CD4-positive, alpha-beta memory T cell (primary cell): ENCODE data around the gene FZR1. TPM values are rescaled to one million over a fixed set of nuclear protein-coding genes. Genes with fewer than 3 reads are reported as not detected.

ENCODE experiments used
- CTCF ChIA-PET: fragments of 350-600 bp; sonication (Branson Sonifier 250); formaldehyde crosslinking; loops from one replicate; lab custom pipeline; 2021; ENCODE audit warnings: inconsistent platforms; ENCODE audit not compliant: partially characterized antibody; lab: Charles Lee
- POLR2A ChIA-PET: fragments of 350-600 bp; sonication (Branson Sonifier 250); formaldehyde crosslinking; loops from one replicate; lab custom pipeline; 2021; ENCODE audit not compliant: partially characterized antibody; lab: Charles Lee
- DNase-seq, 5 donors: peaks; one replicate each; pipeline versions ENCODE4 v3.0.0 to v3.0.0-alpha.2; 2020 to 2022; ENCODE audit warnings: mixed read lengths in 1 of 5
- H3K27ac ChIP-seq: one replicate; pipeline ENCODE4 v1.7.0; 2013; ENCODE audit warnings: low read depth, low read length
- H3K27me3 ChIP-seq: 2 replicates; pipeline ENCODE4 v1.7.0; 2013; ENCODE audit warnings: mild to moderate bottlenecking, low read length, moderate library complexity; ENCODE audit not compliant: insufficient read depth
- H3K36me3 ChIP-seq: 2 replicates; pipeline ENCODE4 v1.7.0; 2013; ENCODE audit warnings: mild to moderate bottlenecking, low read length, moderate library complexity; ENCODE audit not compliant: insufficient read depth
- H3K4me1 ChIP-seq: 2 replicates; pipeline ENCODE4 v1.7.0; 2013; ENCODE audit warnings: mild to moderate bottlenecking, low read length, moderate library complexity; ENCODE audit not compliant: insufficient read depth
- H3K4me3 ChIP-seq, 2 donors: one replicate each; pipeline ENCODE4 v1.7.0; 2013; ENCODE audit warnings: low read length in 2 of 2, mild to moderate bottlenecking in 1 of 2
- H3K9me3 ChIP-seq, 2 donors: one replicate each; pipeline ENCODE4 v1.7.0; 2013; ENCODE audit warnings: low read length in 2 of 2, control low read depth in 1 of 2; ENCODE audit not compliant: control insufficient read depth in 1 of 2
- H3K27ac Mint-ChIP-seq, 7 donors: one replicate each; pipeline ENCODE4 v1.8.0; 2020 to 2021; ENCODE audit warnings: mixed read lengths in 7 of 7, mild to moderate bottlenecking in 6 of 7, inconsistent platforms in 3 of 7, moderate library complexity in 3 of 7
- H3K27me3 Mint-ChIP-seq, 2 donors: one replicate each; pipeline ENCODE4 v1.8.0; 2020 to 2021; ENCODE audit warnings: mixed read lengths in 2 of 2
- H3K36me3 Mint-ChIP-seq, 2 donors: one replicate each; pipeline ENCODE4 v1.8.0; 2020 to 2021; ENCODE audit warnings: mixed read lengths in 2 of 2, inconsistent platforms in 1 of 2, mild to moderate bottlenecking in 1 of 2
- H3K4me1 Mint-ChIP-seq, 4 donors: one replicate each; pipeline ENCODE4 v1.8.0; 2020 to 2021; ENCODE audit warnings: mixed read lengths in 4 of 4, mild to moderate bottlenecking in 1 of 4
- H3K4me3 Mint-ChIP-seq, 8 donors: one replicate each; pipeline ENCODE4 v1.8.0; 2020 to 2021; ENCODE audit warnings: mixed read lengths in 8 of 8, mild to moderate bottlenecking in 7 of 8, moderate library complexity in 6 of 8, inconsistent platforms in 3 of 8
- H3K9me3 Mint-ChIP-seq, 8 donors: one replicate each; pipeline ENCODE4 v1.8.0; 2020 to 2021; ENCODE audit warnings: mixed read lengths in 8 of 8, mild to moderate bottlenecking in 5 of 8, inconsistent platforms in 3 of 8, moderate library complexity in 1 of 8
- intact Hi-C: fragments of 100-400 bp; cut with micrococcal nuclease; formaldehyde crosslinking; loops from one replicate; pipeline ENCODE4 v1.15.1; 2023
- polyA plus RNA-seq, 2 donors: library from polyadenylated mRNA; unstranded; fragments of 300-500 nt; fragmentation: Illumina TruSeq; gene quantifications; one replicate each; pipeline ENCODE4 v1.2.3, GENCODE V29; 2021
- total RNA-seq, 2 experiments: library from RNA; stranded (reverse); gene quantifications; one replicate each; pipeline ENCODE4 v1.2.3, GENCODE V29; 2021

FZR1 gene
- total and polyA plus RNA-seq, 4 experiments from 2014 or later = 7.1 to 73.7 (median 44.7) TPM

GRCh38 chr19:3544058-3544376, 37.9 kb downstream of the FZR1 start:
- Mint-ChIP-seq H3K9me3 (no peaks in the 10 kb centered on the region), H3K4me1 (peaks cover 5 to 12% (median 9%) of the 10 kb centered on the region in 4 donors), H3K27ac (no peak overlapping the region), H3K27me3 (no peaks in the 10 kb centered on the region), H3K4me3 (no peak overlapping the region), H3K36me3 (peaks cover 9 to 20% of the 10 kb centered on the region in 2 donors)
- H3K9me3 ChIP-seq = no peaks in the 10 kb centered on the region
- H3K27ac ChIP-seq = no peak overlapping the region
- ChIA-PET POLR2A (interaction anchor here (2.6 kb wide), 1 partner anchor 12 kb away, joined by 39 read pairs; the partner anchor contains the start of gene MFSD12), CTCF (interaction anchor here (1.0 to 4.7 kb wide), 3 partner anchors 11 to 83 kb away, joined by 3 to 49 read pairs (median 4); partner anchors contain the start of gene MFSD12)
- no peaks in the 10 kb centered on the region for H3K27me3 ChIP-seq
- H3K4me1 ChIP-seq = peaks cover 7% of the 10 kb centered on the region
- no peak for DNase-seq
- no peak overlapping the region for H3K4me3 ChIP-seq
- H3K36me3 ChIP-seq = peaks cover 9% of the 10 kb centered on the region
- intact Hi-C loops = no loop called here

DNA sequence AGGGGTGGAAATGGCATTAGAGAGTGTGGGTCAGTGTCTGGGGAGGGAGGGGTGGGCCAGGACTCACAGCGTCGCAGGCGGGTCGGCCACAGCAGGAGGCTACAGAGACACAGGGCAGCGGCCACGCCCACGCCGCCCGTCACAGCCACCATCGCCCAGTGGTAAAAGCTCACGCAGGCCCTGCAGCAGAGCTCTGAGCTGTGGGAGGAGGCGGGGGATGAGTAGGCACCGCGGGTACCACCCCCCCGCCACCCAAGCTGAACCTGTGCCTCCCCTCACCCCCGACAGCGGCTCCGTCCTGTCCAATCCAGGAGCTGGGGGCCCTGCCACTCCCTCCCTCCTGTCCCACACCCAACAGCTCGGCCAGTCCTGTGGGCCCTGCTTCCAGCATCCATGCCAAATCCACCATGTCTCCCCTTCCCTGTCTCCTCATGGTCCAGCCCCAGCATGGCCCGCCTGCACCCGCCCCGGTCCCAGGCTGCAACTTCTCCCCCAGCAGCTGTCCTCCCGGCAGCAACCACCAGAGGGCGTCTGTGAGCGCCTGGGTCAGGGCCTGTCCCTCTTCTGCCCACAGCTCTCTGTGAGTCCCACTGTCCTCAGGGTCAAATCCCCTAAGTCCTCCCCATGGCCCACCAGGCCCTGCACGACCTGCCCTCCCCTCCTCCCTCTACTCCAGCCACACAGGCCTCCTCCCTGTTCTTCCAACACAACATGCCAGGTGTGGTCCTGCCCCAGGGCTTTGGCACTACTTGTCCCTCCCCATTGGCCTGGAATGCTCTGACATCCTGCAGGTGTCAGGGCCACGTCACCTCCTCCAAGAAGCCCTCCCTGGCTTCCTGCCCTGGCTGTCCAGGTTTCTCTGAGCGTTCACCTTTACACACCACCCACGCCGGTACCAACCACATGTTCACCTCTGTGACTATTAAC, 38.9 kb downstream of the FZR1 start:
- H3K27me3 ChIP-seq = no peaks in the 10 kb centered on the region
- no peaks in the 10 kb centered on the region for H3K9me3 Mint-ChIP-seq
- POLR2A ChIA-PET = interaction anchor here (0.8 to 2.6 kb wide), 5 partner anchors 9 to 64 kb away, joined by 3 to 39 read pairs (median 4); partner anchors contain the start of genes FZR1 and MFSD12
- peaks cover 9% of the 10 kb centered on the region for H3K36me3 ChIP-seq
- peaks cover 5 to 12% (median 9%) of the 10 kb centered on the region in 4 donors for H3K4me1 Mint-ChIP-seq
- H3K9me3 ChIP-seq = no peaks in the 10 kb centered on the region
- no peak overlapping the region for H3K4me3 ChIP-seq
- DNase-seq = peak; percentile 67 to 80 (median 69)
- no peaks in the 10 kb centered on the region for H3K27me3 Mint-ChIP-seq
- no peak overlapping the region for H3K4me3 Mint-ChIP-seq
- peaks cover 7% of the 10 kb centered on the region for H3K4me1 ChIP-seq
- H3K27ac Mint-ChIP-seq = peak overlapping the region; percentile 35 to 78 (median 74)
- H3K36me3 Mint-ChIP-seq = peaks cover 1 to 19% of the 10 kb centered on the region in 2 donors
- CTCF ChIA-PET = interaction anchor here (0.8 to 4.7 kb wide), 14 partner anchors 10 to 82 kb away, joined by 3 to 49 read pairs (median 5); partner anchors contain the start of genes GIPC3 and MFSD12
- intact Hi-C loops = loop anchor here (1.0 to 5.0 kb wide), 4 partner anchors 9 to 162 kb away; partner anchors contain the start of genes GIPC3 and TJP3
- no peak overlapping the region for H3K27ac ChIP-seq

DNA sequence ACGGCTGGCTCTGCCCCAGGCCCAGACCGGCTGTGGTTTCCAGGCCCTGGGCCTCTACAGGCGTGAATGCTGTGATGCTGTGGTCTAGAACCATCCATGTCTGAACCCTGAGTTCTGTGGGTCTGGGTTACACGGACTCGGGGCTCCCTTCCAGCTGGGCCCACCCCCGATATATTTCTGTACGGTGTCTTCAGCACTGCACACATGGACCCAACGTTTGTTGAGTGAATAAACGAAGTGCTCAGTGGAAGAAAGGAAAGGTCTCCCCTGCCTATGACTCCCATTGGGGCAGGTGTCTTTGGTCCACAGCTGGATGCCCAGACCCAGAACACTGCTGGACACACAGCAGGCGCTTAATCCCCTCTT, 39.5 kb downstream of the FZR1 start:
- Mint-ChIP-seq H3K27ac (peak overlapping the region in 4 of 7 donors; percentile 35 to 75 (median 72)), H3K36me3 (peaks cover 0 to 19% of the 10 kb centered on the region in 2 donors), H3K27me3 (no peaks in the 10 kb centered on the region), H3K4me1 (peaks cover 5 to 12% (median 9%) of the 10 kb centered on the region in 4 donors), H3K9me3 (no peaks in the 10 kb centered on the region), H3K4me3 (no peak overlapping the region)
- H3K27ac ChIP-seq = no peak overlapping the region
- H3K9me3 ChIP-seq = no peaks in the 10 kb centered on the region
- H3K36me3 ChIP-seq = peaks cover 9% of the 10 kb centered on the region
- ChIA-PET CTCF (interaction anchor here (1.1 to 4.7 kb wide), 12 partner anchors 9 to 73 kb away, joined by 3 to 49 read pairs (median 5); partner anchors contain the start of genes GIPC3 and MFSD12), POLR2A (interaction anchor here (0.8 to 2.6 kb wide), 5 partner anchors 9 to 64 kb away, joined by 3 to 39 read pairs (median 4); partner anchors contain the start of genes FZR1 and MFSD12)
- no peak overlapping the region for H3K4me3 ChIP-seq
- intact Hi-C loops = loop anchor here (1.0 to 5.0 kb wide), 4 partner anchors 9 to 162 kb away; partner anchors contain the start of genes GIPC3 and TJP3
- DNase-seq = no peak
- H3K27me3 ChIP-seq = no peaks in the 10 kb centered on the region
- peaks cover 7% of the 10 kb centered on the region for H3K4me1 ChIP-seq

DNA sequence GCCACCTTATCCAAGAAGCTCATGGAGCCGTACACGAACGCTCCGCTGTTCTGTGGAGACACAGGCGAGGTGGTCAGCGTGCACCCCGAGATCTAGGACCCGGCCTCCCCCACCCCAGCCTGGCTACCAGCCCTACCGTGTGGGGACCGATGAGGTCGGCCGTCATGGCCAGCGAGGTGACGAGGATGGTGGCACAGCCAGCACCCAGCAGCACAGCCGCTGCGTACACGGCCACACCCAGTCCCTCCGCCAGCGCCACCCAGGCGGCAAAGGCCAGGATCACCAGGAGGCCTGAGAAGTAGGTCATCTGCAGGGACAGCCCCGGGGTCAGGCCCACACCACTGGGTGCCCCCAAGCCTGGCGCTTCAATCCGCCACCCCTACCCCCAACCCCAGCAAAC, 40.0 kb downstream of the FZR1 start:
- H3K27ac Mint-ChIP-seq = peak overlapping the region in 3 of 7 donors; percentile 35 to 75 (median 72)
- CTCF ChIA-PET = interaction anchor here (0.6 to 4.7 kb wide), 11 partner anchors 9 to 323 kb away, joined by 3 to 49 read pairs (median 4); partner anchors contain the start of genes GIPC3 and MFSD12
- H3K27me3 Mint-ChIP-seq = no peaks in the 10 kb centered on the region
- H3K36me3 Mint-ChIP-seq = peaks cover 0 to 19% of the 10 kb centered on the region in 2 donors
- Histone ChIP-seq H3K9me3 (no peaks in the 10 kb centered on the region), H3K27me3 (no peaks in the 10 kb centered on the region), H3K4me1 (peaks cover 7% of the 10 kb centered on the region), H3K4me3 (no peak overlapping the region), H3K27ac (no peak overlapping the region), H3K36me3 (peaks cover 9% of the 10 kb centered on the region)
- H3K4me3 Mint-ChIP-seq = no peak overlapping the region
- no peak for DNase-seq
- H3K4me1 Mint-ChIP-seq = peaks cover 7 to 12% (median 9%) of the 10 kb centered on the region in 4 donors
- intact Hi-C loops = loop anchor here (5.0 kb wide), 2 partner anchors 41 to 161 kb away; partner anchors contain the start of genes GIPC3 and TJP3
- no peaks in the 10 kb centered on the region for H3K9me3 Mint-ChIP-seq
- POLR2A ChIA-PET = interaction anchor here (0.8 to 2.6 kb wide), 4 partner anchors 9 to 63 kb away, joined by 3 to 39 read pairs (median 6); partner anchors contain the start of genes FZR1 and MFSD12

- Histone ChIP-seq H3K4me1 (peaks cover 14% of the 10 kb centered on the region), H3K27me3 (no peaks in the 10 kb centered on the region), H3K36me3 (peaks cover 9% of the 10 kb centered on the region), H3K9me3 (no peaks in the 10 kb centered on the region), H3K4me3 (no peak overlapping the region), H3K27ac (no peak overlapping the region)
- ChIA-PET POLR2A (interaction anchor here (1.5 to 3.2 kb wide), 3 partner anchors 9 to 27 kb away, joined by 3 to 12 read pairs (median 6); partner anchors contain the start of genes MFSD12 and TEKTIP1), CTCF (interaction anchor here (2.3 to 4.7 kb wide), 3 partner anchors 8 to 72 kb away, joined by 7 to 49 read pairs (median 12); partner anchors contain the start of genes GIPC3 and MFSD12)
- peaks cover 9 to 19% (median 12%) of the 10 kb centered on the region in 4 donors for H3K4me1 Mint-ChIP-seq
- H3K9me3 Mint-ChIP-seq = no peaks in the 10 kb centered on the region
- H3K27ac Mint-ChIP-seq = peak overlapping the region in 1 of 7 donors; percentile 46
- no peak for DNase-seq
- intact Hi-C loops = loop anchor here (5.0 kb wide), 2 partner anchors 40 to 160 kb away; partner anchors contain the start of genes GIPC3 and TJP3
- no peaks in the 10 kb centered on the region for H3K27me3 Mint-ChIP-seq
- H3K36me3 Mint-ChIP-seq = peaks cover 0 to 22% of the 10 kb centered on the region in 2 donors
- H3K4me3 Mint-ChIP-seq = no peak overlapping the region
These were observed 41.2 kb downstream of the FZR1 start for GRCh38 chr19:3547301-3547731.

DNA sequence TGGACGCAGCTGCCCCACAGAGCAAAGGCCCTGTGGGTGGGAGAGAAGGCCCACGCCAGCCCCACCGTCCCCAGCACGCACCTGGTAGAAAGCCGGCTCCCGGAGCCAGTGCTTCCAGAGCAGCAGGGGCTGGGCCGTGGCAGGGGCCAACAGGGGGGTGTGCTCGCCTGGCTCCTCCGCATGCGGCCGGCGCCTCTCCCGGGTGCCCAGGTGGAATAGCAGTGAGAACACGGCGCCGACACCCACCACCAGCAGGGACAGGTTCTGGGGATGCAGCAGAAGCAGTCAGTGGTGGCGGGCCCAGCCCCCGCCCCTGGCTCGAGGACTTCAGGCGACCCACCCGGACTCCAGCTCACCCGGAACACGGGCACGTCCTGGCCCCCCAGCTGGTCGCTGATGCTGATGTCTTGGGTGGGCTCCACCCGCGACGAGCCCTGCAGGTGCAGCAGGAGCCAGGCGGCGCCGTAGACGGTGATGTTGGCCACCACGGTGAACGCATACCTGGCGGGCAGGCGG, 41.7 kb downstream of the FZR1 start:
- intact Hi-C loops = loop anchor here (5.0 kb wide), 2 partner anchors 39 to 159 kb away; partner anchors contain the start of genes GIPC3 and TJP3
- Histone ChIP-seq H3K9me3 (no peaks in the 10 kb centered on the region), H3K36me3 (peaks cover 9% of the 10 kb centered on the region), H3K4me3 (no peak overlapping the region), H3K27me3 (no peaks in the 10 kb centered on the region), H3K27ac (no peak overlapping the region), H3K4me1 (peaks cover 18% of the 10 kb centered on the region)
- POLR2A ChIA-PET = interaction anchor here (1.5 to 3.2 kb wide), 3 partner anchors 9 to 26 kb away, joined by 3 to 12 read pairs (median 6); partner anchors contain the start of genes MFSD12 and TEKTIP1
- CTCF ChIA-PET = interaction anchor here (4.7 kb wide), 1 partner anchor 8 kb away, joined by 49 read pairs; the partner anchor contains the start of gene MFSD12
- no peaks in the 10 kb centered on the region for H3K27me3 Mint-ChIP-seq
- DNase-seq = no peak
- no peaks in the 10 kb centered on the region for H3K9me3 Mint-ChIP-seq
- H3K27ac Mint-ChIP-seq = peak overlapping the region in 1 of 7 donors; percentile 46
- peaks cover 9 to 19% (median 14%) of the 10 kb centered on the region in 4 donors for H3K4me1 Mint-ChIP-seq
- peaks cover 0 to 22% of the 10 kb centered on the region in 2 donors for H3K36me3 Mint-ChIP-seq
- no peak overlapping the region for H3K4me3 Mint-ChIP-seq
